Measurements from ENCODE around the gene C22orf15.

Gene C22orf15

DNA sequence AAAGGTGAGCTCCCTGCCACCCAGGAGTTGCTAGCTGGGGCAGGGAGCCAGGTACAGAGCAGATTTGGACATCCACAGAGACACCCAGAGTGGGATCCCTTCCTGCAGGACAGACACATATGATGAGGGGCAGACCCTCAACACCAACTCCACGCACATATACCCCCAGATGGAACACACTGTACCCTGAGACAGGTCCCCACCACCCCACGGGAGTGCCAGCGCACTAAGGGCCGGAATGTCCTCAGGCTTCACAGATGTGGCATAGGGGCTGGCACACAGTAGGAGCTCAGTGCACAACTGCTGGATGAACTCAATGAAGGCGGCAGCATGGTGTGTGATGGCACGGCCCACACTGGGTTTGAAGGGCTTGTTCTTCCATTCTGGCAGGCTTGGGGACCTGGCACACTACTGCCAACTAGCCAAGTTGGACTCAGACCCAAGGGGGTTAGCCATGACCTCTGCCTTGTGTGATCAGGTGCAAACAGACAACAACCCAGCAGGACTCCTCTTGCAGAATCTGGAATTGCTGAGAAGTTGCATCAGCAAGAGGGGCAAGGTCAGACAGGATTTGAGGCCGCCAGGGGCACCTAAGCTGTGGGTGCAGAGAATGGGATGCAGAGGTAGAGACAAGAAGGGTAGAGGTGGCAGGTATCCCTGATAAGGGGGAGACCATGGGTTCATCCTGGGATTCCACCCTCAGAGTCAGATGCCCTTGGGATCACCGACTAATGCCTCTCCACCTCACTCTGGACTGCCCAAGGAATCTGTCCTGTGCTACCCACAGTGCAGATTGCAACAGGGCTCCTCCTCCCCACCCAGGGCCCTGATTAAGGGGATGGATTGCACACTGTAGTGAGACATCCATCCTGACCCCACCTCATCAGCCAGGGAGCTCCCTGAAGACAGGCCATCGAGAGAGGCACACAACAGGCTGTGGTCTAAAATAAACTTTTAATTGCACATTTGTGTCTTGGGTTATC is 2.4 kb downstream of the C22orf15 start:
- no peak overlapping the region for H3K4me3 ChIP-seq
- TF ChIP-seq, protein P1, sequence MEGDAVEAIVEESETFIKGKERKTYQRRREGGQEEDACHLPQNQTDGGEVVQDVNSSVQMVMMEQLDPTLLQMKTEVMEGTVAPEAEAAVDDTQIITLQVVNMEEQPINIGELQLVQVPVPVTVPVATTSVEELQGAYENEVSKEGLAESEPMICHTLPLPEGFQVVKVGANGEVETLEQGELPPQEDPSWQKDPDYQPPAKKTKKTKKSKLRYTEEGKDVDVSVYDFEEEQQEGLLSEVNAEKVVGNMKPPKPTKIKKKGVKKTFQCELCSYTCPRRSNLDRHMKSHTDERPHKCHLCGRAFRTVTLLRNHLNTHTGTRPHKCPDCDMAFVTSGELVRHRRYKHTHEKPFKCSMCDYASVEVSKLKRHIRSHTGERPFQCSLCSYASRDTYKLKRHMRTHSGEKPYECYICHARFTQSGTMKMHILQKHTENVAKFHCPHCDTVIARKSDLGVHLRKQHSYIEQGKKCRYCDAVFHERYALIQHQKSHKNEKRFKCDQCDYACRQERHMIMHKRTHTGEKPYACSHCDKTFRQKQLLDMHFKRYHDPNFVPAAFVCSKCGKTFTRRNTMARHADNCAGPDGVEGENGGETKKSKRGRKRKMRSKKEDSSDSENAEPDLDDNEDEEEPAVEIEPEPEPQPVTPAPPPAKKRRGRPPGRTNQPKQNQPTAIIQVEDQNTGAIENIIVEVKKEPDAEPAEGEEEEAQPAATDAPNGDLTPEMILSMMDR (IDR thresholded peaks at IDR 0.05), result no peak

DNA sequence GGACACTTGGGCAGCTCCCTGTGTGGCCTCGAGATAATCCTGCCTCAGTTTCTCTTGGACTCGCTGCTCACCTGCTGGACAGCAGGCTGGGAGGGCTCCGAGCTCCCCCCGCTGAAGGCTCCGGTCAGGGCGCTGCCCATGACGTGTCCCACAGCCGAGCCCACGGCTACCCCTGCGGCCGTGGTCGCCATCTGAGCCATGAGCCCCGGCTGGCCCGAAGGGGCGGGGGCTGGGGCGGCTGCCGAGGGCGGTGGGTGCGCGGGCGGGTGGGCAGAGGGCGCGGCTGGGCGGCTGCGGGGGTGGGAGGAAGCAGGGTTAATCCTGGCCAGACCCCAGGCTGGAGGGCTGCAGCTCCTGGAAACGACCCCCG is 4.5 kb downstream of the C22orf15 start:
- TF ChIP-seq, protein P1 (IDR thresholded peaks at IDR 0.05), result no peak
- Histone ChIP-seq H3K4me3 (peak overlapping the region; percentile 78), H3K27ac (peak overlapping the region; percentile 74 to 83)
- no peak for DNase-seq (ENCODE audit: low spot score)

More for the DNA sequence above, 2.4 kb downstream of the C22orf15 start:
- no peak overlapping the region for H3K27ac ChIP-seq
- no peak for DNase-seq (ENCODE audit: low spot score)

DNA sequence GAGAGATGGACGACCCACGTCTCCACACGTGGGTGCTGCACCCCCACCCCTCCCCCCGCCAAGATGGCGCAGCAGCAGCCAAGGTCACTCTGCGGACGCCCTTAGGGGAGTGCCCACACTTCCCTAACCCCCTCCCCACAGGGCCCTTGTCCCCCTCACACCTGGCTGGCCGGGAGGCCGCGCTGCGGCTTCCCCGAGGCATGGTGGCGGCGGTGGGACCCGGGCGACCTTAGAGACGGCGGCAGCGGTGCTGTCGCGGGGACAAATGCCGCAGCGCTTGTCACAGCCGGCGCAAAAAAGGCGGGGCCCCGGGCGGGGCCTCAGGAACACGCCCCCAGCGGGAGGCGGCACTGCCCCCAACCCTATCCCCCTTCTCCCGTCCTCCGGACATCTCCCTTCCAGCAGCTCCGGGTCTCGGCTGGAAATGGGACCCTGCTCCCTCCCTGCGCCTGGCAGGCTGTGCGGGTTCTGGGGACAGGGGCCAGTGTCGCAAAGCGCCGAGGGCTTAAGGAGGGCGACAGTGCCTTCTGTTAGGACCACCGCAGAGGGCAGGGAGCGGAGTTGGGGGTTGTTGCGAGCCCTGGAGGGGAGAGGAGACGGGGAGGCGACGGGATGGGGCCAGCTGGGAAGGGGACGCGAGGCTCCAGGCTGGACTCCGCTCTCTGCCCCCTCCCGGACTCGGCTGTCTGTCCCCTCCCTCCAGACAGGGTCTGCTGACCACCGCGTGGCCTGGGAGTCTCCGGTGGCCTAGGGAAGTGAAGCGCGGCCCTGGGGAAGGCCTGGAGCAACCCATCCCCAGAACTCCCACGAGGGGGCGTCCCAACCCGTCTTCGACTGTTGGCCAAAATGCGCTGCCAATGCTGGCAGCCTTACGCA is 5.1 kb downstream of the C22orf15 start, which contains the start of gene CHCHD10:
CHCHD10 (minus strand) TSS at position 300 of the 876 bp plus-strand sequence; CDS start at position 202, 98 bp downstream.
- DNase-seq (ENCODE audit: low spot score), result peak; percentile 87
- TF ChIP-seq, protein P1 (IDR thresholded peaks at IDR 0.05), result peak; percentile 90
- H3K4me3 ChIP-seq, result peak within 1 kb of the TSS; percentile 78
- peak within 1 kb of the TSS; percentile 74 to 83 for H3K27ac ChIP-seq

DNA sequence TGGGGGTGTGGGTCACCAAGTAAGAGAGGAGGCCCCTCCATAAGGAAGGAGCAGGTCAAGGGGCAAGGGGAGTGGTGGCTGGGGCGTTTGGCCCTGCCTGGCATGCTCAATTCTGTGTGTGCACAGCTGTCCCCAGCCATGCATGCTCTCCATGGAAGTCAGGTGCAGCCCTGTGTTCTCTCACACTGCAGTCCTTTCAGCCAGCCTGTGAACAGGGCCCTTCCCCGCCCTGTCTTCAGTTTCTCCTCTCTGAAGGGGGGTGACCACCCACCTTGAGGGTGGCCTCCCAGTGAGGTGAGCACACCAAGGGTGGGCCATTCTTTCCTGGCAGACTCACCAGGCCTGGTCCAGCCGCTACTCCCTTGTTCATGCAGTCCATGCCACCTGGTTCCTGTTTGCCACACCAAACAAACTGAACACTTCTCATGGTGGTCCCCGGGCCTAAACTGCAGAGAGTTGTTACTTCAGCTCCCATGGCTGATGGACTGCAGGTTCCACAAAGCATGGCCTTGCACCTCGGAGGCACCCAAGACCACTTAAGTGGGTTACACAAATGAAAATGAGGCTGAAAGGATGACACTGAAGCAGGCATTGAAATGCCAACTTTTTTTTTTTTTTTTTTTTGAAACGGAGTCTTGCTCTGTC is 6.7 kb downstream of the C22orf15 start:
- TF ChIP-seq, protein P1 (IDR thresholded peaks at IDR 0.05), result no peak
- Histone ChIP-seq H3K4me3 (no peak overlapping the region), H3K27ac (no peak overlapping the region)
- no peak for DNase-seq (ENCODE audit: low spot score)

DNA sequence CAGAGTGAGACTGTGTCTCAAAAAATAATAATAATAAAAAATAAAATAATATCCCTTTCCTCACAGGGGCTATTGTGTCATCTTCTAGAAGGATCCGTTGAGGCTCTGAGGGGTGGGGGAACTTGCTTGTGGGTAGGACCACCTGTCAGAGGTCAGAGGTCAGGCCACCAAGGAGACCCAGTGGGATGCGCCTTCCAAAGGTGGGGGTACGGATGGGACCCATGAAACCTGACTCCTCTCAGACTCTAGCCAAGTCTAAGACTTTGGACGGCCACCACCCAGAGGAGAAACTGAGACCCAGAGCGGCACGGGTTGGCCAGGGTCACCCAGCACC is 9.5 kb downstream of the C22orf15 start:
- Histone ChIP-seq H3K4me3 (peak overlapping the region; percentile 65), H3K27ac (peak overlapping the region in 1 of 2 donors; percentile 5)
- TF ChIP-seq, protein P1 (IDR thresholded peaks at IDR 0.05), result no peak
- DNase-seq (ENCODE audit: low spot score), result no peak

DNA sequence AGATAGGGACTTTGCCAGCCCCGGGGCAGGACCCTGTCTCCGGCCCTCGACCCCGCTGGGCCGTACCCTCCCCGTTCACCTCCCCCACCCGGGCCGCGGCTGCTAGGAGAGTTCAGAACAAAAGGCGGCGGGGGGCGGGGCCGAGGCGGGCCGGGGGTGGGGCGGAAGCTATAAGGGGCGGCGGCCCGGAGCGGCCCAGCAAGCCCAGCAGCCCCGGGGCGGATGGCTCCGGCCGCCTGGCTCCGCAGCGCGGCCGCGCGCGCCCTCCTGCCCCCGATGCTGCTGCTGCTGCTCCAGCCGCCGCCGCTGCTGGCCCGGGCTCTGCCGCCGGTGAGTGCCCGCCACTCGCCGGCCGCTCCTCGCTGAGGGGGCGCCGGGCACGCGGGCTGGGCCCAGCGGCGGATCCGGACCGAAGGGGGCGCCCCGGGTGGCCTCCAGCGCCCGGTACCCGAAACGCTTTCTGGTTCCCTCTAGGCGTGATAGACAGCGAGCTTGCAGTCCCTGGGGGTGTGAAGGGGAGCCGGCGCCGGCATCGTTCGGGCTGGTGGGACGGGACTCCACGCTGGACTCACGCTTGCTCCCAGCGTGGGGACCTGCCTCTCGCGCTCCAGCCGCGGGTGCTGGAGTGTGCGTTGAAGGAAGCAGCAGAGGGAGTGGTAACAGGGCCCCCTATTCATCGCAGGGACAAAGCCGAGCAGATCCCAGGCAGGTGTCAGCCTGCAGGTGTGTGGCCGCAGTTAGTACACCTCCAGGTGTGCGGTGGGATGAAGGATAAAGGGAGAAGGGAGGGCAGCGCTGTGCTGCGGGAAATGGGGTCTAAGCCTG is 10.1 kb downstream of the C22orf15 start, which contains the start of gene MMP11:
MMP11 (plus strand) TSS at position 201 of the 825 bp plus-strand sequence; CDS start at position 223, 22 bp downstream.
- peak within 1 kb of the TSS in 1 of 2 donors; percentile 5 for H3K27ac ChIP-seq
- no peak for DNase-seq (ENCODE audit: low spot score)
- TF ChIP-seq, protein P1 (IDR thresholded peaks at IDR 0.05), result no peak
- peak within 1 kb of the TSS; percentile 65 for H3K4me3 ChIP-seq
